OCI-LY3 (cell line): ENCODE measurements around the gene ZDHHC14.

Experiments
- H2AFZ ChIP-seq: fragments of 200-600, 300-600 bp; shearing (Covaris generic); 2 replicates; pipeline ENCODE4 v1.6.0; 2014; ENCODE audit warnings: antibody characterized with exemption, low read depth, low read length
- H3K27ac ChIP-seq: fragments of 200-600, 300-600 bp; sonication (generic); 2 replicates; pipeline ENCODE4 v1.5.1; 2014; ENCODE audit warnings: mild to moderate bottlenecking, low read length, moderate library complexity, mixed read lengths
- H3K27me3 ChIP-seq: fragments of 200-600, 300-600 bp; sonication (generic); 2 replicates; pipeline ENCODE4 v1.6.1; 2014; ENCODE audit warnings: low read depth, low read length, mixed read lengths
- H3K36me3 ChIP-seq: fragments of 200-600, 300-600 bp; sonication (generic); replicated peaks from 2 replicates; pipeline ENCODE3; 2014; ENCODE audit warnings: low read depth, low read length, mixed read lengths
- H3K4me1 ChIP-seq: fragments of 300-600, 200-600 bp; sonication (generic); 2 replicates; pipeline ENCODE4 v1.6.1; 2014; ENCODE audit warnings: low read length, mixed read lengths
- H3K4me2 ChIP-seq: fragments of 200-600, 300-600 bp; sonication (generic); 2 replicates; pipeline ENCODE4 v1.6.1; 2014; ENCODE audit warnings: low read length, mixed read lengths
- H3K4me3 ChIP-seq: fragments of 300-600, 200-600 bp; sonication (generic); 2 replicates; pipeline ENCODE4 v1.5.1; 2014; ENCODE audit warnings: antibody characterized with exemption, mild to moderate bottlenecking, low read length, moderate library complexity
- H3K79me2 ChIP-seq: fragments of 300-600, 200-600 bp; shearing (Covaris generic); 2 replicates; pipeline ENCODE4 v1.6.1; 2014; ENCODE audit warnings: mild to moderate bottlenecking, low read length, mixed read lengths
- H3K9ac ChIP-seq: fragments of 300-600, 200-600 bp; shearing (Covaris generic); 2 replicates; pipeline ENCODE4 v1.6.0; 2014; ENCODE audit warnings: mild to moderate bottlenecking, low read length, moderate library complexity
- H3K9me3 ChIP-seq: fragments of 200-600, 300-600 bp; shearing (Covaris generic); 2 replicates; pipeline ENCODE4 v1.6.1; 2014; ENCODE audit warnings: low read length, mixed read lengths; ENCODE audit not compliant: insufficient read depth
- H4K20me1 ChIP-seq: fragments of 200-600, 300-600 bp; sonication (generic); 2 replicates; pipeline ENCODE4 v1.6.1; 2016; ENCODE audit warnings: low read length, mixed read lengths; ENCODE audit not compliant: insufficient read depth
- CTCF ChIP-seq: fragments of 200-600, 300-600 bp; sonication (generic); IDR thresholded peaks from 2 replicates; pipeline ENCODE4 v1.5.1; 2014; ENCODE audit warnings: antibody characterized with exemption, low read length, low read depth
- EZH2phosphoT487 ChIP-seq: fragments of 200-600 bp; shearing (Covaris generic); IDR thresholded peaks from 2 replicates; pipeline ENCODE4 v1.6.1; 2018; ENCODE audit warnings: antibody characterized with exemption, mixed run types, low read depth

ZDHHC14 gene

GRCh38 chr6:157374889-157375443 lies 6.0 kb upstream of the ZDHHC14 start:
- no peak overlapping the region for H3K4me3 ChIP-seq

GRCh38 chr6:157376241-157376640 lies 4.7 kb upstream of the ZDHHC14 start:
- Histone ChIP-seq H3K4me1 (peaks cover 5% of the 10 kb centered on the region; the same call in 1 of the 2 replicates), H3K27me3 (no peaks in the 10 kb centered on the region), H3K4me2 (no peak overlapping the region), H3K27ac (no peak overlapping the region), H3K9me3 (no peaks in the 10 kb centered on the region), H4K20me1 (no peaks in the 10 kb centered on the region), H3K9ac (no peak overlapping the region), H3K36me3 (no peaks in the 10 kb centered on the region), H3K4me3 (no peak overlapping the region), H3K79me2 (no peaks in the 10 kb centered on the region), H2AFZ (no peak overlapping the region)
- no peak for TF ChIP-seq CTCF
- TF ChIP-seq EZH2phosphoT487, result no peak

More at GRCh38 chr6:157374889-157375443, 6.0 kb upstream of the ZDHHC14 start:
- TF ChIP-seq EZH2phosphoT487 (no peak), CTCF (no peak)
- H3K27ac ChIP-seq, result no peak overlapping the region
- H4K20me1 ChIP-seq, result no peaks in the 10 kb centered on the region
- H3K9me3 ChIP-seq, result no peaks in the 10 kb centered on the region
- H3K27me3 ChIP-seq, result no peaks in the 10 kb centered on the region
- H3K36me3 ChIP-seq, result no peaks in the 10 kb centered on the region
- H3K79me2 ChIP-seq, result no peaks in the 10 kb centered on the region
- no peak overlapping the region for H3K4me2 ChIP-seq
- no peak overlapping the region for H2AFZ ChIP-seq
- H3K4me1 ChIP-seq, result peaks cover 5% of the 10 kb centered on the region; the same call in 1 of the 2 replicates
- H3K9ac ChIP-seq, result no peak overlapping the region

- H2AFZ ChIP-seq, result no peak overlapping the region
- H3K27me3 ChIP-seq, result no peaks in the 10 kb centered on the region
- no peak overlapping the region for H3K4me3 ChIP-seq
- H3K4me1 ChIP-seq, result peaks cover 5% of the 10 kb centered on the region; the same call in 1 of the 2 replicates
- no peak overlapping the region for H3K9ac ChIP-seq
- TF ChIP-seq EZH2phosphoT487 (no peak), CTCF (no peak)
- no peak overlapping the region for H3K27ac ChIP-seq
- H3K79me2 ChIP-seq, result no peaks in the 10 kb centered on the region; the same call in 1 of the 2 replicates
- no peak overlapping the region for H3K4me2 ChIP-seq
- H3K9me3 ChIP-seq, result no peaks in the 10 kb centered on the region
- H4K20me1 ChIP-seq, result no peaks in the 10 kb centered on the region
- H3K36me3 ChIP-seq, result no peaks in the 10 kb centered on the region
These were observed 4.2 kb upstream of the ZDHHC14 start for GRCh38 chr6:157376706-157377230.

GRCh38 chr6:157379656-157380457 lies 1.1 kb upstream of the ZDHHC14 start:
- no peaks in the 10 kb centered on the region for H3K9me3 ChIP-seq
- H3K4me1 ChIP-seq, result peaks cover 13% of the 10 kb centered on the region; the same call in 1 of the 2 replicates
- no peaks in the 10 kb centered on the region for H3K27me3 ChIP-seq
- peak overlapping the region; percentile 69 for H3K27ac ChIP-seq
- H3K79me2 ChIP-seq, result peaks cover 18% of the 10 kb centered on the region
- peak overlapping the region; percentile 77 for H3K4me2 ChIP-seq
- H3K4me3 ChIP-seq, result peak overlapping the region; percentile 87
- TF ChIP-seq EZH2phosphoT487 (no peak), CTCF (no peak)
- H2AFZ ChIP-seq, result no peak overlapping the region
- peak overlapping the region; percentile 89 for H3K9ac ChIP-seq
- peaks cover 4% of the 10 kb centered on the region for H3K36me3 ChIP-seq
- H4K20me1 ChIP-seq, result no peaks in the 10 kb centered on the region
